HEK293 (cell line): ENCODE data around the gene PLEKHG3.

ENCODE experiments used
- BCL6B ChIP-seq: fragments of 450-650 bp; formaldehyde crosslinking; IDR thresholded peaks from 2 replicates; pipeline ENCODE4 v1.5.1; 2017; ENCODE audit warnings: missing biosample characterization, missing genetic modification characterization
- GLI2 ChIP-seq: fragments of 450-650 bp; formaldehyde crosslinking; IDR thresholded peaks from 2 replicates; pipeline ENCODE4; 2017; ENCODE audit warnings: missing biosample characterization, missing genetic modification characterization, low read depth, borderline replicate concordance
- KLF1 ChIP-seq: fragments of 450-650 bp; formaldehyde crosslinking; IDR thresholded peaks from 2 replicates; pipeline ENCODE4 v1.5.1; 2016; ENCODE audit warnings: missing biosample characterization, missing genetic modification characterization
- KLF9 ChIP-seq: fragments of 450-650 bp; formaldehyde crosslinking; IDR thresholded peaks from 2 replicates; pipeline ENCODE4 v1.5.1; 2016; ENCODE audit warnings: missing biosample characterization, missing genetic modification characterization, low read depth
- PRDM2 ChIP-seq: fragments of 450-650 bp; formaldehyde crosslinking; IDR thresholded peaks from 2 replicates; pipeline ENCODE4 v1.5.1; 2016; ENCODE audit warnings: missing biosample characterization, missing genetic modification characterization, borderline replicate concordance
- WT1 ChIP-seq: fragments of 450-650 bp; formaldehyde crosslinking; IDR thresholded peaks from 2 replicates; pipeline ENCODE4 v1.5.1; 2016; ENCODE audit warnings: missing biosample characterization, missing genetic modification characterization
- ZBTB17 ChIP-seq: fragments of 450-650 bp; formaldehyde crosslinking; IDR thresholded peaks from 2 replicates; pipeline ENCODE4 v1.5.1; 2016; ENCODE audit warnings: missing biosample characterization, missing genetic modification characterization
- ZFP41 ChIP-seq: fragments of 450-650 bp; formaldehyde crosslinking; IDR thresholded peaks from 2 replicates; pipeline ENCODE4 v1.5.1; 2016; ENCODE audit warnings: missing biosample characterization, missing genetic modification characterization, borderline replicate concordance
- ZNF10 ChIP-seq: fragments of 450-650 bp; formaldehyde crosslinking; IDR thresholded peaks from 2 replicates; pipeline ENCODE4 v1.5.1; 2017; ENCODE audit warnings: missing biosample characterization, missing genetic modification characterization
- ZNF114 ChIP-seq: fragments of 450-650 bp; formaldehyde crosslinking; IDR thresholded peaks from 2 replicates; pipeline ENCODE4 v1.5.0; 2017; ENCODE audit warnings: missing biosample characterization, missing genetic modification characterization
- ZNF133 ChIP-seq: fragments of 450-650 bp; formaldehyde crosslinking; IDR thresholded peaks from 2 replicates; pipeline ENCODE4 v1.5.1; 2016; ENCODE audit warnings: missing biosample characterization, missing genetic modification characterization
- ZNF157 ChIP-seq: fragments of 450-650 bp; formaldehyde crosslinking; IDR thresholded peaks from 2 replicates; pipeline ENCODE4 v1.5.1; 2016; ENCODE audit warnings: missing biosample characterization, missing genetic modification characterization
- ZNF211 ChIP-seq: fragments of 450-650 bp; formaldehyde crosslinking; IDR thresholded peaks from 2 replicates; pipeline ENCODE4 v1.5.1; 2016; ENCODE audit warnings: low read depth, missing biosample characterization, missing genetic modification characterization
- ZNF214 ChIP-seq: fragments of 450-650 bp; formaldehyde crosslinking; IDR thresholded peaks from 2 replicates; pipeline ENCODE4 v1.5.1; 2017; ENCODE audit warnings: missing biosample characterization, mild to moderate bottlenecking, missing genetic modification characterization, borderline replicate concordance
- ZNF223 ChIP-seq: fragments of 450-650 bp; formaldehyde crosslinking; IDR thresholded peaks from 2 replicates; pipeline ENCODE4 v1.5.1; 2016; ENCODE audit warnings: missing biosample characterization, missing genetic modification characterization
- ZNF239 ChIP-seq: fragments of 450-650 bp; formaldehyde crosslinking; IDR thresholded peaks from 2 replicates; pipeline ENCODE4 v1.5.1; 2016; ENCODE audit warnings: missing biosample characterization, missing genetic modification characterization
- ZNF274 ChIP-seq, 2 experiments: fragments of 200-500 bp in 1 of 2; fragments of 450-650 bp in 1 of 2; sonication (Bioruptor generic) in 1 of 2; formaldehyde crosslinking in 1 of 2; IDR thresholded peaks; 2 replicates each; pipeline versions ENCODE4 v1.5.1 to v1.6.1; 2014 to 2016; ENCODE audit warnings: borderline replicate concordance in 1 of 2, inconsistent platforms in 1 of 2, low read length in 1 of 2, missing biosample characterization in 1 of 2, missing genetic modification characterization in 1 of 2
- ZNF292 ChIP-seq: fragments of 450-650 bp; formaldehyde crosslinking; IDR thresholded peaks from 2 replicates; pipeline ENCODE4 v1.5.1; 2016; ENCODE audit warnings: low read depth, missing biosample characterization, missing genetic modification characterization, borderline replicate concordance
- ZNF311 ChIP-seq: fragments of 450-650 bp; formaldehyde crosslinking; IDR thresholded peaks from 2 replicates; pipeline ENCODE4 v1.5.1; 2017; ENCODE audit warnings: missing biosample characterization, missing genetic modification characterization, borderline replicate concordance
- ZNF394 ChIP-seq: fragments of 450-650 bp; formaldehyde crosslinking; IDR thresholded peaks from 2 replicates; pipeline ENCODE4 v1.5.1; 2016; ENCODE audit warnings: missing biosample characterization, missing genetic modification characterization, mild to moderate bottlenecking, moderate library complexity, borderline replicate concordance
- ZNF488 ChIP-seq: fragments of 450-650 bp; formaldehyde crosslinking; IDR thresholded peaks from 2 replicates; pipeline ENCODE4 v1.5.1; 2016; ENCODE audit warnings: missing biosample characterization, missing genetic modification characterization
- ZNF530 ChIP-seq: fragments of 450-650 bp; formaldehyde crosslinking; IDR thresholded peaks from 2 replicates; pipeline ENCODE4 v1.5.1; 2016; ENCODE audit warnings: low read depth, missing biosample characterization, missing genetic modification characterization
- ZNF555 ChIP-seq: fragments of 450-650 bp; formaldehyde crosslinking; conservative IDR thresholded peaks from 2 replicates; pipeline ENCODE4 v1.5.1; 2017; ENCODE audit warnings: missing biosample characterization, mild to moderate bottlenecking, missing genetic modification characterization, inconsistent platforms
- ZNF600 ChIP-seq: fragments of 450-650 bp; formaldehyde crosslinking; IDR thresholded peaks from 2 replicates; pipeline ENCODE4 v1.5.1; 2016; ENCODE audit warnings: missing biosample characterization, missing genetic modification characterization
- ZNF626 ChIP-seq: fragments of 450-650 bp; sonication (Bioruptor Pico); formaldehyde crosslinking; IDR thresholded peaks from 2 replicates; pipeline ENCODE4 v1.5.1; 2018; ENCODE audit warnings: missing biosample characterization, missing genetic modification characterization, inconsistent platforms
- ZNF639 ChIP-seq: fragments of 450-650 bp; formaldehyde crosslinking; IDR thresholded peaks from 2 replicates; pipeline ENCODE4 v1.5.1; 2016; ENCODE audit warnings: missing biosample characterization, missing genetic modification characterization
- ZNF664 ChIP-seq: fragments of 450-650 bp; formaldehyde crosslinking; IDR thresholded peaks from 2 replicates; pipeline ENCODE4 v1.5.1; 2016; ENCODE audit warnings: missing biosample characterization, missing genetic modification characterization
- ZNF677 ChIP-seq: fragments of 450-650 bp; IDR thresholded peaks from 2 replicates; pipeline ENCODE4 v1.5.0; 2018; ENCODE audit warnings: missing biosample characterization, mild to moderate bottlenecking, missing genetic modification characterization, moderate library complexity
- ZNF777 ChIP-seq: fragments of 450-650 bp; formaldehyde crosslinking; IDR thresholded peaks from 2 replicates; pipeline ENCODE4 v1.5.1; 2017; ENCODE audit warnings: missing biosample characterization, missing genetic modification characterization, borderline replicate concordance
- ZNF837 ChIP-seq: fragments of 450-650 bp; formaldehyde crosslinking; IDR thresholded peaks from 2 replicates; pipeline ENCODE4 v1.5.1; 2016; ENCODE audit warnings: missing biosample characterization, missing genetic modification characterization
- ZSCAN16 ChIP-seq: fragments of 450-650 bp; formaldehyde crosslinking; IDR thresholded peaks from 2 replicates; pipeline ENCODE4 v1.5.1; 2016; ENCODE audit warnings: missing biosample characterization, missing genetic modification characterization
- ZXDB ChIP-seq: fragments of 450-650 bp; formaldehyde crosslinking; IDR thresholded peaks from 2 replicates; pipeline ENCODE4 v1.5.1; 2016; ENCODE audit warnings: missing biosample characterization, missing genetic modification characterization

PLEKHG3 gene

GRCh38 chr14:64704143-64704742 lies at the start of gene PLEKHG3 (continued):
- TF ChIP-seq ZNF639 (tag by site-specific recombination) = no peak
- TF ChIP-seq ZNF394 (tag by site-specific recombination) = no peak
- TF ChIP-seq ZNF600 (tag by site-specific recombination) = peak; percentile 91
- TF ChIP-seq ZXDB (tag by site-specific recombination) = no peak
- TF ChIP-seq ZNF555 (tag by site-specific recombination) = no peak
- TF ChIP-seq ZNF530 (tag by site-specific recombination) = no peak
- TF ChIP-seq ZNF214 (tag by site-specific recombination) = no peak
- peak; percentile 84 for TF ChIP-seq ZBTB17
- no peak for TF ChIP-seq ZNF488 (tag by site-specific recombination)
- no peak for TF ChIP-seq ZNF311
- TF ChIP-seq ZNF223 (tag by site-specific recombination) = no peak
- no peak for TF ChIP-seq ZSCAN16
- TF ChIP-seq GLI2 = no peak
- no peak for TF ChIP-seq ZNF664 (tag by site-specific recombination)
- no peak for TF ChIP-seq ZFP41 (tag by site-specific recombination)
- TF ChIP-seq ZNF274 (IDR thresholded peaks at IDR 0.05; ENCODE audit: low read length) = no peak
- TF ChIP-seq ZNF274 (tag by site-specific recombination; IDR thresholded peaks at IDR 0.05; ENCODE audit: borderline replicate concordance) = no peak
- no peak for TF ChIP-seq ZNF157 (tag by site-specific recombination)
- TF ChIP-seq ZNF114 (tag by site-specific recombination) = no peak
- TF ChIP-seq ZNF239 (tag by site-specific recombination) = no peak
- no peak; the same call in 1 of the 2 replicates for TF ChIP-seq WT1
- no peak for TF ChIP-seq ZNF211 (tag by site-specific recombination)
- no peak for TF ChIP-seq ZNF626 (tag by site-specific recombination)
- TF ChIP-seq ZNF10 = no peak
- no peak for TF ChIP-seq PRDM2 (tag by site-specific recombination)
- TF ChIP-seq BCL6B = no peak
- TF ChIP-seq ZNF777 (tag by site-specific recombination) = no peak
- TF ChIP-seq ZNF133 (tag by site-specific recombination) = no peak
- no peak for TF ChIP-seq ZNF837
- peak; percentile 91 for TF ChIP-seq KLF1
- TF ChIP-seq ZNF292 (tag by site-specific recombination) = no peak
- no peak; the same call in 1 of the 2 replicates for TF ChIP-seq ZNF677
- peak; percentile 50; the same call in 1 of the 2 replicates for TF ChIP-seq KLF9 (tag by site-specific recombination)
